Stimulated activated effector memory CD8-positive, alpha-beta T cell treated with anti-CD3 and anti-CD28 coated beads, Interleukin-12 subunit alpha, Interleukin-12 subunit beta, amount 100 ng/mL, for 72 hours (primary cell): ENCODE measurements around the gene FOXJ1.
A peak's percentile ranks its signal among the peaks of the same experiment; 100 is the strongest.

ENCODE experiments used
- ATAC-seq: fragments of 150-1000 bp; cut with Tn5 transposase; 2 replicates; pipeline ENCODE4 v1.10.0; 2021
- DNase-seq, 2 donors: peaks; one replicate each; pipeline ENCODE4 v3.0.0; 2021 to 2022; ENCODE audit warnings: low spot score in 2 of 2
- H3K27ac Mint-ChIP-seq: one replicate; pipeline ENCODE4 v1.8.0; 2022; ENCODE audit warnings: mild to moderate bottlenecking, mixed read lengths
- H3K36me3 Mint-ChIP-seq: one replicate; pipeline ENCODE4 v1.8.0; 2022; ENCODE audit warnings: mild to moderate bottlenecking, mixed read lengths
- H3K4me1 Mint-ChIP-seq: one replicate; pipeline ENCODE4 v1.8.0; 2022; ENCODE audit warnings: mixed read lengths
- H3K4me3 Mint-ChIP-seq: one replicate; pipeline ENCODE4 v1.8.0; 2022; ENCODE audit warnings: mild to moderate bottlenecking, mixed read lengths
- H3K9me3 Mint-ChIP-seq: one replicate; pipeline ENCODE4 v1.8.0; 2022; ENCODE audit warnings: mixed read lengths

FOXJ1 gene

GRCh38 chr17:76138896-76139752 is 1.9 kb downstream of the FOXJ1 start:
- peaks cover 51% of the 10 kb centered on the region for H3K4me1 Mint-ChIP-seq
- peak overlapping the region; percentile 68 for H3K4me3 Mint-ChIP-seq

GRCh38 chr17:76138234-76138895 is 2.7 kb downstream of the FOXJ1 start:
- Mint-ChIP-seq H3K36me3 (peaks cover 17% of the 10 kb centered on the region), H3K27ac (no peak overlapping the region), H3K4me1 (peaks cover 48% of the 10 kb centered on the region), H3K4me3 (no peak overlapping the region), H3K9me3 (no peaks in the 10 kb centered on the region)
- DNase-seq = no peak
- no peak for ATAC-seq

More at GRCh38 chr17:76138896-76139752, 1.9 kb downstream of the FOXJ1 start:
- Mint-ChIP-seq H3K27ac (peak overlapping the region; percentile 58), H3K36me3 (peaks cover 16% of the 10 kb centered on the region), H3K9me3 (no peaks in the 10 kb centered on the region)
- DNase-seq (no peak), ATAC-seq (no peak)

GRCh38 chr17:76137351-76138233 is 3.5 kb downstream of the FOXJ1 start:
- no peak for DNase-seq
- peaks cover 13% of the 10 kb centered on the region for H3K36me3 Mint-ChIP-seq
- peaks cover 42% of the 10 kb centered on the region for H3K4me1 Mint-ChIP-seq
- H3K27ac Mint-ChIP-seq = peak overlapping the region; percentile 56
- H3K9me3 Mint-ChIP-seq = no peaks in the 10 kb centered on the region
- no peak for ATAC-seq
- no peak overlapping the region for H3K4me3 Mint-ChIP-seq

GRCh38 chr17:76137001-76137350 is 4.1 kb downstream of the FOXJ1 start:
- DNase-seq (no peak), ATAC-seq (no peak)
- Mint-ChIP-seq H3K36me3 (peaks cover 13% of the 10 kb centered on the region), H3K27ac (peak overlapping the region; percentile 56), H3K4me3 (no peak overlapping the region), H3K9me3 (no peaks in the 10 kb centered on the region), H3K4me1 (peaks cover 36% of the 10 kb centered on the region)

GRCh38 chr17:76136276-76137000 is 4.6 kb downstream of the FOXJ1 start:
- no peak for DNase-seq
- Mint-ChIP-seq H3K27ac (peak overlapping the region; percentile 56), H3K36me3 (peaks cover 9% of the 10 kb centered on the region), H3K9me3 (no peaks in the 10 kb centered on the region), H3K4me1 (peaks cover 31% of the 10 kb centered on the region), H3K4me3 (no peak overlapping the region)
- no peak for ATAC-seq

- Mint-ChIP-seq H3K27ac (no peak overlapping the region), H3K4me3 (no peak overlapping the region), H3K36me3 (peaks cover 6% of the 10 kb centered on the region), H3K4me1 (peaks cover 25% of the 10 kb centered on the region), H3K9me3 (no peaks in the 10 kb centered on the region)
- ATAC-seq (no peak), DNase-seq (no peak)
Measured at GRCh38 chr17:76135810-76136188, 5.2 kb downstream of the FOXJ1 start.

- Mint-ChIP-seq H3K9me3 (no peaks in the 10 kb centered on the region), H3K4me3 (no peak overlapping the region), H3K36me3 (peaks cover 6% of the 10 kb centered on the region), H3K27ac (no peak overlapping the region), H3K4me1 (peaks cover 19% of the 10 kb centered on the region)
- DNase-seq = no peak
- peak; percentile 17 for ATAC-seq
Measured at GRCh38 chr17:76134911-76135809, 5.9 kb downstream of the FOXJ1 start.

- ATAC-seq = no peak
- H3K36me3 Mint-ChIP-seq = peaks cover 6% of the 10 kb centered on the region
- no peak for DNase-seq
- H3K9me3 Mint-ChIP-seq = no peaks in the 10 kb centered on the region
- peaks cover 14% of the 10 kb centered on the region for H3K4me1 Mint-ChIP-seq
- no peak overlapping the region for H3K4me3 Mint-ChIP-seq
- no peak overlapping the region for H3K27ac Mint-ChIP-seq
Measured at GRCh38 chr17:76132574-76133338, 8.3 kb downstream of the FOXJ1 start.

GRCh38 chr17:76131692-76132573 is 9.1 kb downstream of the FOXJ1 start:
- Mint-ChIP-seq H3K9me3 (no peaks in the 10 kb centered on the region), H3K4me3 (no peak overlapping the region), H3K36me3 (peaks cover 6% of the 10 kb centered on the region), H3K4me1 (peaks cover 19% of the 10 kb centered on the region), H3K27ac (peak overlapping the region; percentile 84)
- DNase-seq = no peak
- no peak for ATAC-seq

- H3K27ac Mint-ChIP-seq = peak overlapping the region; percentile 84
- no peak for ATAC-seq
- no peak for DNase-seq
- peaks cover 19% of the 10 kb centered on the region for H3K4me1 Mint-ChIP-seq
- peaks cover 6% of the 10 kb centered on the region for H3K36me3 Mint-ChIP-seq
- no peaks in the 10 kb centered on the region for H3K9me3 Mint-ChIP-seq
- no peak overlapping the region for H3K4me3 Mint-ChIP-seq
Measured at GRCh38 chr17:76131051-76131691, 9.9 kb downstream of the FOXJ1 start.

GRCh38 chr17:76130473-76130872 is 10.6 kb downstream of the FOXJ1 start:
- DNase-seq (no peak), ATAC-seq (peak; percentile 43)
- Mint-ChIP-seq H3K9me3 (no peaks in the 10 kb centered on the region), H3K4me3 (no peak overlapping the region), H3K27ac (peak overlapping the region; percentile 84), H3K4me1 (peaks cover 17% of the 10 kb centered on the region), H3K36me3 (peaks cover 6% of the 10 kb centered on the region)

GRCh38 chr17:76125922-76126321 is 15.1 kb downstream of the FOXJ1 start:
- H3K36me3 Mint-ChIP-seq = no peaks in the 10 kb centered on the region

More at GRCh38 chr17:76125922-76126321, 15.1 kb downstream of the FOXJ1 start:
- Mint-ChIP-seq H3K4me3 (no peak overlapping the region), H3K4me1 (peaks cover 10% of the 10 kb centered on the region), H3K9me3 (no peaks in the 10 kb centered on the region), H3K27ac (no peak overlapping the region)
- ATAC-seq = no peak
- no peak for DNase-seq
